Measurements from ENCODE around the gene DIO3.

DNA sequence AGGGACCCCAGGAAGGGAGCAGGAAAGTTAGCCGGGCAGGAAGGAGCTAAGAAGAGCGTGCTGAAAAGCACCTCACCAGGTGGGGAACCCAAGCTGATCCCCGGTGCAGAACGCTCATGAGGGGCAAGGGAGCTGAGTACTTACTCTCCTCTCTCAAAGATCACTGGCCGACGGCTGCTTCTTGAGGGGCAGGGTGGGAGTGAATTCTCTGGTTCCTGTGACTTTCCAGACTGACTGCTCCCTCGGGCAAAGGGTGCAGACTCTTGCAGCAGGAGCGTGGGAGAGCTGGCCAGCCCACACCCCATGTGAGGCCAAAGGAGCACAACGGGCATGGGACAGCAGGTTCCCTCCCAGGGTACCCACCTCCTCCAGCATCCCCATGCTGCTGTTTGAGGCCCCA lies 44.9 kb upstream of the DIO3 start:
- TF ChIP-seq, protein P1, sequence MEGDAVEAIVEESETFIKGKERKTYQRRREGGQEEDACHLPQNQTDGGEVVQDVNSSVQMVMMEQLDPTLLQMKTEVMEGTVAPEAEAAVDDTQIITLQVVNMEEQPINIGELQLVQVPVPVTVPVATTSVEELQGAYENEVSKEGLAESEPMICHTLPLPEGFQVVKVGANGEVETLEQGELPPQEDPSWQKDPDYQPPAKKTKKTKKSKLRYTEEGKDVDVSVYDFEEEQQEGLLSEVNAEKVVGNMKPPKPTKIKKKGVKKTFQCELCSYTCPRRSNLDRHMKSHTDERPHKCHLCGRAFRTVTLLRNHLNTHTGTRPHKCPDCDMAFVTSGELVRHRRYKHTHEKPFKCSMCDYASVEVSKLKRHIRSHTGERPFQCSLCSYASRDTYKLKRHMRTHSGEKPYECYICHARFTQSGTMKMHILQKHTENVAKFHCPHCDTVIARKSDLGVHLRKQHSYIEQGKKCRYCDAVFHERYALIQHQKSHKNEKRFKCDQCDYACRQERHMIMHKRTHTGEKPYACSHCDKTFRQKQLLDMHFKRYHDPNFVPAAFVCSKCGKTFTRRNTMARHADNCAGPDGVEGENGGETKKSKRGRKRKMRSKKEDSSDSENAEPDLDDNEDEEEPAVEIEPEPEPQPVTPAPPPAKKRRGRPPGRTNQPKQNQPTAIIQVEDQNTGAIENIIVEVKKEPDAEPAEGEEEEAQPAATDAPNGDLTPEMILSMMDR (IDR thresholded peaks at IDR 0.05): no peak
- no peak for TF ChIP-seq POLR2A (IDR thresholded peaks at IDR 0.05)
